HG02610 (cell line): ENCODE measurements around the gene R3HDM4.
A peak's percentile ranks its signal among the peaks of the same experiment; 100 is the strongest.

ENCODE experiments used
- ATAC-seq: cut with Tn5 transposase; IDR thresholded peaks from one replicate; pipeline ENCODE4 v1.9.1; 2021; ENCODE audit warnings: mild to moderate bottlenecking, moderate library complexity; ENCODE audit not compliant: unreplicated experiment

The R3HDM4 gene

DNA sequence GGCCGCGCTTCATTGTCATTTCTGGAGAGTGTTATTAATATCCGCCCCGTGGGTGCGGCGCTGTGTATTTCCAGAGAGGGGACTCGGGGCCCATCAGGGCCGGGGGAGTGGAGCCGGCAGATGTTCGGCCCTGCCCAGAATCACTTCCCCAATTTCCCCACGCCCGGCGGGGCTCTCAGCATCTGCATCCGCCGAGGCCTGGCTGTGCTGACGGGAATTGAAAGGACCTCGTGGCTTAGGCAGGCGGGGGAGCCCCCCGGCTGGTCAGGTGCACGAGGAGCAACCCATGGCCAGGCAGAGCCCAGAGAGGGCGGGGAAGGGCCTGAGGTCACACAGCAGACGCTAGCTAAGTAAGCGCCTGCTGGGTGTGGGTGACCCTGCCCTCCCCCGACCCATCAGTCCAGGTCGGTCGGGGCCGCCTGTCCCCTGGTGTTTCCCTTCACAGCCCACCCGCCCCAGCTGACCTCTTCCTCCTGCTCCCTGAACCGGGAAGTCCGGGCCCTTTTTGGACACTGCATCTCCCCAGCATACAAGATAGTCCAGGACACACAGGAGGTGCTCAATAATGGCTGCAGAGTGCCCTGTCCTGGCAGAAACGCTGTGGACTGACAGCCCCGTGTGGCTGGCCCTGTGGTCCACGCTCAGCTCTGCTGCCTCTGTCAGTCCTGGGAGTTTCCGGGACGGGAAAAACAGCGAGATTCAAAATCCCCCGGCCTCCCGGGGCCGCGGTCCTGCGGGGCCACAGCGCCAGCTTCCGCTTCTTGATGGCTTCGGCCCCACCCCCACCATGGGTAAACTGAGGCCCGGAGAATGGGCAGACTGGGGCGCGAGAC is 34.9 kb upstream of the R3HDM4 start:
- peak; percentile 82 for ATAC-seq

DNA sequence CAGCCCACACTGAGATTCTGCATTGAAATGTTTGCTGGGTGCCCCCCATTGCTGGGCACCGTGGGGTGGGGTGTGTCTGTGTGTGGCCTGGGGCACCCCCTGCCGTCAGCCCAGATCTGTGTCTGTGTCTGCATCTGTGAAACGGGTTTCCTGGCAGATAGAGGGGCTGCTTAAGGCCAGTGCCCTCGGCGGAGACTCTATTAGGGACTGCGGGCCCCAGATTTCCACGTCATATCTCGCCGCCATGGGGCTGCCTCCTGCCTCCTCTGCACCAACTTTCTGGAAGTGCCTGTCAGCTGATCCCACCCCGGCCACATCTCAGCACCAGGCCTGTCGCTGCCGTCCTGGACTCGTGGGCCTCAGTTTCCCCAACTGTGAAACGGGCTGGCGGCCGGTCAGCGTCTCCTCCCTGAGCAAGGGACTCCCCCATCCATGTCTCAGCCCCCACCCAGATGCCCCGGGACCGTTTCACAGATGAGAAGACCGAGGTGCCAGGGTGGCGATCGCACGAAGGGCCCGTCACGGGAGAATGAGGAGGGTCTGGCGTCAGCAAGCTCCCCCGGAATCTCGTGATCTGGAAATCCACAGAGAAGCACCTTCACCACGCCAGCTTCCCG is 34.2 kb upstream of the R3HDM4 start:
- no peak for ATAC-seq

DNA sequence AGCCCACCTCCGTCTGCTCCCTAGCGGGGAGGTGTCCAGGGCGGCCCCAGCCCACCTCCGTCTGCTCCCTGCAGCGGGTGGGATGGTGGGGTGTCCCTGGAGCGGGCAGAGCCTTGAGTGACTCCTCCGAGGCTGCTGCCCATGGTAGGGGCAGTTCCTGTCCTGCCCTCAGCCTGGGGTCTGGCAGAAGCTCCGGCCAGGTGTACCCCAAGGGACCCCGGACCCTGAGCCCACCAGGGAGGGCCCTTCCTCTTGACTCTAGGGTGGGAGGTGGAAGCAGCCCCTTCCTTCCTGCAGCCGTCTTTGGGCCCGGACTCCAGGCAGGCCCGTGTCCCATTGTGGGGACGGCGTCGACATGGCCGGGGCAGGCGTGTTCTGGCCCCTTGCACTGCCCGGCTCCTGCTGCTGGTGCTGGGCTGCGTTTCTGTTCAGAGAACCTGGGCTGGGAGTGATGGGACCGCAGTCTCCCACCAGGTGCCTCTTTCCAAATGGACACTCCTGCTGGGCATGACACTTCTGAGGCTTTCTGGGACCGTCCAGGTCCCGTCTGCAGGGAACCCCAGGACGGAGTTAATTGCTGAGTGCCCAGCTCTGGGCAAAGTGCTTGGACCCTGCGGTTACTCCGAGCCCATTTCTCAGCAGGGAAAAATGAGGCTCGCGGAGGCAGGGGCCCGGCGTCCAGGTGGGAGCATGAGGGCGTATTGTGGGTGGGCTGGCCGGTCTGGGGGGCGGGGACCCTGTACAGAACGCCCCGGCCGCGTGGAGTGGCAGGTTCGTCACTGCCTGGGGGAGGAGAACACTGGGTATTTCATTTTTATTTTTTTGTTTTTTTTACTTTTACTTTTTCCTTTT is 32.6 kb upstream of the R3HDM4 start:
- ATAC-seq = no peak

DNA sequence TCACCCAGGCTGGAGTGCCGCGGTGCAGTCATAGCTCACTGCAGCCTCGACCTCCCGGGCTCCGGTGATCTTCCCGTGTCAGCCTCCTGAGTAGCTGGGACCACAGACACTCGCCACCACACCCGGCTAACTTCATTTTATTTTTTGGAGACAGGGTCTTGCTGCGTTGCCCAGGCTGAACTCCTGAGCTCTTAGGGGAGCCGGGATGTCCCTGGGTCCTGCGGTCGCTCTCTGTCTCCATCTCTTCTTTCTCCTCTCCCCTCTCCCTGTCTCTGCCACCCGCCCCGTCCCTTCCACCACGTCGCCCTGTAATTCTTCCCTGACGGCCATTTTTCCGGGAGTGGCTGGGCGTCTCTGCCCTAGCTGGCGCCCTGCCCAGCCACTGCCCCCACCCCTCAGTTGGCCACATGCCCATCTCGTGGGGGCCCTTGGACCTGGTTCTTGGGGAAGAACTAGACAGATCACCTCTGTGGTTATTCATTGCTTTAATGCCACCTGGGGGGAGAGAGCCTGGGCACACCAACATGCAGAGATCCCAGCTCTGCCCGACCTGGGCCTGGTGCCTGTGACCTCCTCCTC is 31.7 kb upstream of the R3HDM4 start:
- no peak for ATAC-seq

DNA sequence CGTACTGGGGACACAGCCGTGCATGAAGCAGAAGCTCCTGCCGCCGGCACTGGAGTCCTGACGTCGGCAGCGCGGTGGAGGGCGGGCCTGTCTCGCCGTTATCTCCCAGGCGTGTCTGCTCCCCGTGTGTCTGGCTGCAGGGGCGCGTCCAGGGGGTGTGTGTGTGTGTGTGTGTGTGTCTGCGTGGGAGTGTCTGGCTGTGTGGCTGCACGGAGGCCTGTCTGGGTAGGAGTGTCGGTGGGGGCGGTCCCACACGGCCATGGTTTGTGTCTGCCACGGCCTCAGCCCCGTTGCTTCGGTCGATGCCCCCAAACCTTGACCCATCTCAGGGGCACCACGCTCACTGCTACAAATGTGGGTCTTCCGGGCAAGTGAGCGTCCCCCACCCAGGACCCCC is 31.1 kb upstream of the R3HDM4 start:
- ATAC-seq = no peak

DNA sequence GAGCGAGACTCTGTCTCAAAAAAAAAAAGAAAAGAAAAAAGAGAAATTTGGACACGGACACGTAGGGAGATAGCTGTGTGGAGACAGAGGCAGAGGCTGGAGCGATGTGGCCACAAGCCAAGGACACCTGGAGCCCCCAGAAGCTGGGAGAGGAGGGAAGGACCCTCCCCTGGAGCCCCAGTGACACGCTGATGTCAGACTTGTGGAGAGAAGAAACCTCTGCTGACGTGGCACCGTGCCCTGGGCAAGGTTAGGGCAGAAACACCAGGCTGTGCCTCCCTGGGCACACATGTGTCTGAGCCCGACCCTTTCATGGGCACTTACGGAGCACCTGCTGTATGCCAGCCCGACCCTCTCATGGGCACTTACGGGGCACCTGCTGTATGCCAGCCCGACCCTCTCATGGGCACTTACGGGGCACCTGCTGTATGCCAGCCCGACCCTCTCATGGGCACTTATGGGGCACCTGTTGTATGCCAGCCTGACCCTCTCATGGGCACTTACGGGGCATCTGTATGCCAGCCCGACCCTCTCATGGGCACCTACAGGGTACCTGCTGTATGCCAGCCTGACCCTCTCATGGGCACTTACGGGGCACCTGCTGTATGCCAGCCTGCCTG is 30.6 kb upstream of the R3HDM4 start:
- ATAC-seq = no peak

DNA sequence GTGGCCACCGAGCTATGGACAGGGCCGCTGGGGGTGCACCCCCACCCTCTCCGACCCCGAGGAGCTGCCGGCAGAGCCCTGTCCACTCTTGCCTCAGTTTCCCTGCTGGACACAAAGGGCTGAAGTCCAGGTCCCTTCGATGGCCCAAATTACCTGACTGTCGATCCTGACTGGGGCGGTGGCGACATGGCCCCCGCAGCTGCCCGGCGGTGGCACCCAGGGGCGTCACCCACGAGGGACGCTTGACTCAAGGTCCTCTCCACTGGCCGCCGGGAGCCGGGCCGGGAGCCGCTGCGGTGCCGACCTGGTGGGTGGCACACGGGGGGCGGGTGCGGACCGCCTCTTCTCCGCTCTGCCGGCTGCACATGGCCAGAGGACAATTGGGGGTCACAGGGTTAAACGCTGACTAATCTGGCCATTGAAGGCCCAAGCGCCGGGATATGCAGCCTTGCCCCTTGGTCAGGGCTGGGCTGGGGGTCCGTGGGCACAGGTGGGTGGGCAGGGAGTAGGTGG is 29.2 kb upstream of the R3HDM4 start:
- no peak for ATAC-seq

DNA sequence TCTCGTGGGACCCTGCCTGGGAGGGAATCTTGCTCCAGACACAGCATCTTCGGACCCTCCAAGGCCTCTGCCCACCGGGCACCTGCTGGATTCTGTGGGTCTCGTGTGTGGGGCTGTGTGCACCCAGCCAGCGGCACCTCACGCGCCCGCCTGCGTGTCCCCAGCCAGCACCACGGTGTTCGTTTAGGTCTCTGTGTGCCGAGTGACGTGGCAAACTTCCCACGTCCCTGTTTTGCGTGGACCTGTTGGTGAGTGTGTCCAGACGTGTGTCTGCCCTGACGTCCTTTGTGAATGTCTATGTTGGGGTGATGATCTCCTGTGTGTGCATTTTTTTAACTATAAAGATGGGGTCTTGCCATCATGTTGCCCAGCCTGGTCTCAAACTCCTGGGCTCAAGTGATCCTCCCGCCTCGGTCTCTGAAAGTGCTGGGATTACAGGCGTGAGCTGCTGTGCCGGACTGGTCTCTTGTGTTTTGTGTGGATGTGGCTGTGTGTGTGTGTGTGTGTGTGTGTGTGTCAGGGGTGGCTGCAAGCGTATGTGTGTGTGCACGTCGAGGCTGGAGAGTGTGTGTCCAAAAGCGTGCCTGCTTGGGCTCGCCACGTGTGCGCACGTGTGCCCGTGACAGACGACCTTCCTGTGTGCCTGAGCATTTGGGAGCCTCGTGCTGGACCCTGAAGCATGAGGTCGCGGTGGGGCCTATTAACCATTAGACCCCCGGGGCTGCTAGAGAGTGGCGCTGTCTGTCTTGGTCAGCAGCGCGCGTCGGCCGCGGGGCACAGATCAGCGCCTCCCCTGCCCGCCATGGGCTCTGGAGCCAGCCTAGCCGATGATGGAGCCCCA is 28.5 kb upstream of the R3HDM4 start:
- ATAC-seq = no peak

DNA sequence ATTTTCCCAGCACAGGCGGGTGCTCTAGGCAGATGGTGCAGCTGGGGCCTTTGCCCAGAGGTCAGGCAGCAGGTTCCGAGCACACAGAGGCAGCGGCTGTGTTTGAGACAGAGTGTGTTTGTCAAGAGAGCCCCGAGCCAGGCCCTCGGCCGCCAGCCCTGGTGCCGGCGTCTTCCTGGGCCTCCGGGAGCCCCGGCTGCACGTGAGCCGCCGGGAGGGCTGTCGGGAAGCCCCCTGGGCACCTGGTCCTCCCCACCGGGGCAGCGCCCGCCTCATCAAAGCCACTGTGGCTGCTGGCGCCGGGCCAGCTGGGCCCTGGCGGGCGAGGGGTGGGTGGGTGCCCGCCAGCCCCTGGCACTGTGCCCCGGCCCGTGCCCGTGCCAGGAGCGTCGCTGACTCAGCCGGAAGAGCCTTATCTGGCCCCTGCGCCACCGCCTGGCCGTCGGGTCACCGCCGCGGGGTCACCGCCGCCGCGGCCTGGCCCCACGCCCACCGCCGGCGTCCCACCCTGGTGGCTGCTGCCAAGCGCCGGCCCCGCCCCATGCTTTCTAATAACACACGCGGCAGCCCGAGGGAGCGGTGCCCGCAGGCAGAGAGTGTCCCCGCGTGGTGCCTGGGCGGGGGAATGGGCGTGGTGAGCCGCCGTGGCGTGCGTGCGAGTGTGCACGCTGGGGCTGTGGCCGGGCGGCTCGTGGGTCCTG is 27.7 kb upstream of the R3HDM4 start:
- ATAC-seq = no peak

DNA sequence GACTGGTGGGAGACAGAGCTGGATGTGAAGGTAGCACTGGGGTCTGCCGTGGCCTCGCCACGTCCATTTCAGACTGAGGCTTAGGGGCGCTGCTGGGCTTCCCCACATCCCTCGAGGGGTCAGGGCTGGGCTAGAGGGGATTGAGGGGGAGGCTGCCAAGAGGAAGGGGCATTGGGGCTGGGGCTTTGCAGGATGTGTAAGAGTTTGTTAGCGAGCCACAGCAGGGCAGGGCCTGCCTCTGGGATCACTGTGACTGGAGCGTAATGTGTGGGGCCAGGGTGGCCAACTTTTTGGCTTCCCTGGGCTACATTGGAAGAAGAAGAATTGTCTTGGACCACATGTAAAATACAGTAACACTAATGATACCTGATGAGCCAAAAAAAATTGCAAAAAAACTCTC is 26.9 kb upstream of the R3HDM4 start:
- ATAC-seq = no peak

DNA sequence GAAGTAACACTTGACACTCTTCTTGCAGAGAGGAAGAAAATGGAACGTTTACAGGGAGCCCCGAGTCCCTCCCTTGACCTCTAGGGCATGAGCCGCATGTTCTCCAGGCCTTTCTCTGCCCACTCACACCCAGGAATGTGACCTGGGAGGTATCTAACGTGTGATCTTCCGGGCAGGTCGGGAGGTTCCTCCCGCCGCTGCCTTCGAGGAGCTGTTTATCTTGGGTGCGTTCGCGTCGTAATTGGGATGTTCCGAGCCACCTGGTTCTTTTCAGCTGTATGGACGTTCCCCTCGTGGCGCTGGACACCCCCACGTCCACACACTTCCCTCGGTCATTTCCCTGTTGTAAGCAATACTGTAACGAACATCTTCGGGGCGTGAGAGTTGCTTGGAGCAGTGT is 26.4 kb upstream of the R3HDM4 start:
- ATAC-seq = no peak

DNA sequence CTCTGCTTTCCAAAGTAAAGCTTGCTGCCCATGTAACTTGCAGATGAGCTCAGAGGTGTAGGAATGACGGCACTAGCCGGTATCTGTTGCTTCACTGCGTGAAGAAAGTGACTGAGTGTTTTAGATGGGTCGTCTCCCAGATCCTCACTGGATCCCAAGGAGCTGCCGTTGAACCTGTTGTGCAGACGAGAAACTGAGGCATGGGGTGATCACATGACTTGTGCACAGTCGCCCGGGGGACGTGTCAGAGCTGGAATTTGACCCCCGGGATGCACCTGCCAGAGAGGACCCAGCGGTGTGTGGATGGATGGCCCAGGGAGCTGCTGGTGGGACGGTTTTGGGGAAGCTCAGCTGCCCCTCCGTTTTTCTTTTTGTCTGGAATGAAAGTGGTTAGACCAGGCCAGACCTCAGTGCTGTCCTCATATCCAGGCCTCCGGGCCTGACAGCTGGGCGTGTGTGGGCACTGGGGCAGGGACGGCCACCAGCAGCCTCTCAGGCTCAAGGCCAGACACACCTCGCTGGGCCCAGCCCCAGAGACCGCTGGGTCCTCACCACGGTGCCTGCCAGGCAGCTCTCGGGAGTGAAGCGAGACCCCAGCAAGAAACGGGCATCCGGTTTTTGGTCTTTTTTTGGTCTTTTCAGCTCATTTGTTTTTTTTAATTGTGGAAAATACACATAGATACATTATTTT is 25.4 kb upstream of the R3HDM4 start:
- no peak for ATAC-seq

DNA sequence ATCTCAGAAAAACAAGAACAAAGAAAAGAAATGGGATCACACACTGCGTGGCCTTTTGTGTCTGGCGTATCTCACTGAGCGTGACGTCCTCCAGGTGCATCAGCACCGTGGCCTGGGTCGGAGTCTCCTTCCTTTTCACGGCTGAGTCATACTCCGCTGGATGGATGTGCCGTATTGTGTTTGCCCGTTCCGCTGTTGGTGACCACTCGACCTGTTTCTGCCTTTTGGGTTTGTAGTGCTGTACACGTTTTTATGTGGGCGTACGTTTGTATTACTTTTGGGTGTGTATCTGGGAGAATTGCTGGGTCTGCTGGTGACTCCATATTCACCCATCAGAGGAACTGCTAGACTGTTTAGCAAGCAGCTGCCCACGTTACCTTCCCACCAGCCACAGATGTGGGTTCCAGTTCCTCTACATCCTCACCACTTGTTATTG is 24.3 kb upstream of the R3HDM4 start:
- ATAC-seq = no peak

DNA sequence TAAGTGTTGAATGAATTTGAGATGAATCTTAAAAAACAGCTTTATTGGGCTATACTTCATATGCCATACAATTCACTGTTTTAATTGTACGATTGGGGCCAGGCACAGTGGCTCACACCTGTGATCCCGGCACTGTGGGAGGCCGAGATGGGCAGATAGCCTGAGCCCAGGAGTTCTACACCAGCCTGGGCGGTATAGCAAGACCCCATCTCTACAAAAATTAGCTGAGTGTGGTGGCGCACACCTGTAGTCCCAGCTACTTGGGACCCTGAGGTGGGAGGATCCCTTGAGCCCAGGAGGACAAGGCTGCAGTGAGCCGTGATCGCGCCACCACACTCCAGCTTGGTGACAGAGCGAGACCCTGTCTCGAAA is 23.1 kb upstream of the R3HDM4 start:
- ATAC-seq = no peak

DNA sequence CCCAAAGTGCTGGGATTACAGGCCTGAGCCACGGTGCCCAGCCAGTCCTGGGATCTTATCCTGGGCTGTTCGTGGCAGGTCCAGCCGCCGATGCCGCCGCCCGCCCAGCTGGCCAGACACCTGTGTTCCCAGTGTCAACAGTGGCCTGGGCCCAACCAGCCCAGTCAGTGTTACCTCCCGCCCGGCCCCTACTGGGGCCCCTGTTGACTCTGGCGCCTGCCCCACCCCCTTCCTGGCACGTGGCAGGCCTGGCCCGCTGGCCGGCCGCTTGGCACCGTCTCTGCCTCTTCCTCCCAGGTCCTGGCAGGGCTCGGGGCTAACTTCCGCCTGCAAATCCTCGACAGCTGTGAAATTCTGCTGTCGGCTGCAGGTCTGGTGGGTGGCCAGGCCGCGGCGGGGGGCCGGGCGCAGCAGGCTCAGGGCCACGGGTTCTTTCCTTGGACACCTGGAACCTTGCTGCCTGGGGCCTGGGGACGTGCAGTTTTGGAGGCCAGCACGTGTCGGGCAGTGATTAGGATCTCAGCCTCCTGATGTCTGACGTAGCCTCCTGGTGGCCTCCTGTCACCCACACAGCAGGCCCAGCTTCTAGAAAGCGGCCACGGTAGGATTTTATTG is 22.0 kb upstream of the R3HDM4 start:
- no peak for ATAC-seq

DNA sequence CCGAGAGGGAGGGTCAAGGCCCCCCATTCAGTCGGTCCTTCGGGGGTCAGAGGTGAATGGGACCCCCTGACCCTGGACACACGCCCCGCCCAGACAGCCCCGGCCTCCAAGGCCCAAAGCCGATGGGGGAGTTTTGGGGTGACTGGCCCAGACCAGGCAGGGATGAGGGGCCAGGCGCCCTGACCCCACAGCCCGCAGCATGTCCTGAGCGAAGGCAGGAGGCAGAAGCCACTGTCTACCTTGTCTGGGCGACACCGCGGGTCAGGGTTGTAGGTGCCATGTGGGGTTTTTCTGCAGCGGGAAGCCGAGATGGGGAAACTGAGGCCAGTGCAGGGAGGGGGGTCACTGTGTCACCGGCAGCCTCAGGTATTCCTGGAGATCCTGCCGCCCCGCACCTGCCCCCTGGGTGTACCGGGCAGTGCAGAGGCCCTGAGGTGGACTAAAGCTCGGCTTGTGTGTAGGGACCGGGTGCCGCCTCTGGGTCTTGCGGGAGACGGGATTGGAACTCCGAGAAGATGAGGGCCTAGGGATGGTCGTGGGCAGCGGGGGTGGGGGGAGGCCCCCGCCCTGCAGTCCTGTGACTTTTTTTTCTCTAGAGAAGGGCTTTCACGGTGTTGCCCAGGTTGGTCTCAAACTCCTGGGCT is 21.3 kb upstream of the R3HDM4 start:
- ATAC-seq = no peak

DNA sequence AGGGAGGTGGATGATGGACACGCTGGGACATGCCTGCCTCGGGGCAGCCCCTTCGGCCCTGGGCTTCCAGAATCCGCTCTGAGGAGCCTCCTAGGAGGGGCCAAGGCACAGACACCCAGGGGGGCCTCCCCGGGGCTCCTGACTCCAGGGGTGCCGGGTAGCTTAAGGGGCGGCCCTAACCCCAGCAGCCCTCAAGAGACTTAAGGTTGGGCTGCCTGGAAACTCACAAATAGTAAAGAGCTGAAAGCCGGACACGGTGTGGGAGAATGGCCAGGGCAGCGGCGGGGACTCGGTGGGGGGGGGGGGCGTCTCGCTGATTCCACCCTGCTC is 20.5 kb upstream of the R3HDM4 start:
- ATAC-seq = no peak
